Pancreas (tissue), 10 donors: ENCODE results near the gene AOAH. TPM values are rescaled to one million over a fixed set of nuclear protein-coding genes. Genes with fewer than 3 reads are reported as not detected.

ENCODE experiments used
- ATAC-seq, 4 donors: fragments of 200-7000 bp; cut with Tn5 transposase; one replicate each; pipeline versions ENCODE4 v1.8.0 to v1.9.1; 2020; ENCODE audit warnings: mild to moderate bottlenecking in 4 of 4, moderate library complexity in 4 of 4
- DNase-seq, 6 donors: peaks; one replicate each; pipeline ENCODE4 v3.0.0-alpha.2; 2020
- FAIRE-seq: peaks from 2 replicates; lab custom pipeline; 2012; peaks lifted over from hg19 to GRCh38; lab: Jason Lieb, UNC
- H3K27ac ChIP-seq, 4 donors: fragments of 200-600 bp; sonication (generic); 1 replicate in 3 of 4; 2 replicates in 1 of 4; pipeline versions ENCODE4 v1.5.0 to v1.8.0; 2020
- H3K27me3 ChIP-seq, 4 donors: fragments of 200-600 bp; one replicate each; pipeline ENCODE4 v1.8.0; 2021
- H3K36me3 ChIP-seq, 3 donors: fragments of 200-600 bp; sonication (generic) in 1 of 3; one replicate each; pipeline versions ENCODE4 v1.5.0 to v1.8.0; 2020 to 2021
- H3K4me1 ChIP-seq, 3 donors: fragments of 200-600 bp; one replicate each; pipeline ENCODE4 v1.8.0; 2021
- H3K4me3 ChIP-seq, 4 donors: fragments of 200-600 bp; sonication (generic) in 2 of 4; one replicate each; pipeline versions ENCODE4 v1.5.0 to v1.8.0; 2020 to 2021
- H3K9me3 ChIP-seq, 4 donors: fragments of 200-600 bp; one replicate each; pipeline ENCODE4 v1.8.0; 2021
- CTCF ChIP-seq, 4 donors: fragments of 200-600 bp; sonication (generic) in 3 of 4; IDR thresholded peaks; one replicate each; pipeline versions ENCODE4 v1.5.0 to v1.8.0; 2021; ENCODE audit warnings: antibody characterized with exemption in 4 of 4
- WGBS, 2 donors: extraction: QIAGEN DNeasy Blood & Tissue Kit; methylation state at CpG; one replicate each; pipeline ENCODE4 v1.1.7; 2013; 5-methylcytosine and 5-hydroxymethylcytosine counted together
- intact Hi-C, 3 donors: fragments of 100-400 bp; cut with DNase I; formaldehyde crosslinking; loops; one replicate each; pipeline versions ENCODE4 v1.11.1 to v1.14.2; 2022
- polyA plus RNA-seq, 2 donors: library from polyadenylated mRNA; stranded (reverse); fragments of 200-250 nt; gene quantifications; one replicate each; pipeline ENCODE4 v1.2.3, GENCODE V29; 2013
- total RNA-seq, 6 donors: library from RNA; stranded (reverse); fragmentation: NEBNext Ultra II Directional in 4 of 6; extraction: Animal tissue kit (Norgen Biotek cat#: 25700) in 4 of 6; gene quantifications; one replicate each; pipeline versions ENCODE4 v1.2.1 to v1.2.4, GENCODE V29; 2021 to 2023
- donor health status: healthy with polysubstance abuse.
- donor health status: DM: no; HTN: no; CAD: no; lungs with moderate emphysema.
- donor health status: DM: no; HTN: no; CAD: no.
- donor health status: control.
- donor health status: control.
- donor health status: Bipolar disorder and iron deficiency.
- donor health status: DM: yes; HTN: yes; CAD: no.
- donor health status: DM: no; HTN: no; CAD: no.
- donor health status: DM: no; HTN: no; CAD: no.
- donor health status: DM: yes; HTN: yes; CAD: no.

Gene AOAH
- total and polyA plus RNA-seq, 8 donors, result 0.79 to 9.0 (median 2.1) TPM

- no peak for ATAC-seq
- peaks cover 7 to 33% (median 23%) of the 10 kb centered on the region in 3 donors for H3K4me1 ChIP-seq
- no peak overlapping the region for H3K27ac ChIP-seq
- FAIRE-seq, result no peak
- H3K36me3 ChIP-seq, result no peaks in the 10 kb centered on the region
- 56 to 82% methylated on average over 1 of the region's 1 CpG for WGBS, 2 donors
- no peak for TF ChIP-seq CTCF (IDR thresholded peaks at IDR 0.05)
- no peak for DNase-seq
- H3K9me3 ChIP-seq, result no peaks in the 10 kb centered on the region
- no peaks in the 10 kb centered on the region for H3K27me3 ChIP-seq
- H3K4me3 ChIP-seq, result no peak overlapping the region
- intact Hi-C loops, result no loop called here
These were observed 155.8 kb downstream of the AOAH start for GRCh38 chr7:36568452-36568849.

GRCh38 chr7:36567699-36568451 lies 156.4 kb downstream of the AOAH start:
- Histone ChIP-seq H3K4me1 (peaks cover 7 to 33% (median 23%) of the 10 kb centered on the region in 3 donors), H3K9me3 (no peaks in the 10 kb centered on the region), H3K27me3 (no peaks in the 10 kb centered on the region), H3K36me3 (no peaks in the 10 kb centered on the region), H3K4me3 (no peak overlapping the region), H3K27ac (no peak overlapping the region)
- intact Hi-C loops, result no loop called here
- no peak for TF ChIP-seq CTCF (IDR thresholded peaks at IDR 0.05)
- no peak for ATAC-seq
- FAIRE-seq, result no peak
- 93% methylated on average over 7 of the region's 7 CpGs for WGBS, 2 donors
- no peak for DNase-seq

- DNase-seq (no peak), ATAC-seq (peak; percentile 69 to 90 (median 82)), FAIRE-seq (no peak)
- Histone ChIP-seq H3K27me3 (no peaks in the 10 kb centered on the region), H3K4me3 (no peak overlapping the region), H3K27ac (peak overlapping the region in 2 of 4 donors; percentile 11 to 51), H3K9me3 (no peaks in the 10 kb centered on the region), H3K4me1 (peaks cover 7 to 33% (median 23%) of the 10 kb centered on the region in 3 donors), H3K36me3 (no peaks in the 10 kb centered on the region)
- WGBS, 2 donors, result 24 to 29% methylated on average over 5 of the region's 5 CpGs
- intact Hi-C loops, result no loop called here
- TF ChIP-seq CTCF (IDR thresholded peaks at IDR 0.05), result no peak
These were observed 158.4 kb downstream of the AOAH start for GRCh38 chr7:36565792-36566356.

GRCh38 chr7:36564489-36564888 lies 159.8 kb downstream of the AOAH start:
- WGBS, 2 donors, result 88% methylated on average over 2 of the region's 2 CpGs
- Histone ChIP-seq H3K27ac (no peak overlapping the region), H3K4me3 (no peak overlapping the region), H3K4me1 (peaks cover 7 to 33% (median 23%) of the 10 kb centered on the region in 3 donors), H3K36me3 (no peaks in the 10 kb centered on the region), H3K27me3 (no peaks in the 10 kb centered on the region), H3K9me3 (no peaks in the 10 kb centered on the region)
- FAIRE-seq (no peak), DNase-seq (no peak), ATAC-seq (no peak)
- intact Hi-C loops, result no loop called here
- TF ChIP-seq CTCF (IDR thresholded peaks at IDR 0.05), result no peak
